Measurements from ENCODE around the gene TPD52L1.
"Not testable (repeated sequence)": the region's sequence is repeated elsewhere in the genome, so short reads cannot be mapped to it uniquely, and the experiment has no call there.

The TPD52L1 gene

DNA sequence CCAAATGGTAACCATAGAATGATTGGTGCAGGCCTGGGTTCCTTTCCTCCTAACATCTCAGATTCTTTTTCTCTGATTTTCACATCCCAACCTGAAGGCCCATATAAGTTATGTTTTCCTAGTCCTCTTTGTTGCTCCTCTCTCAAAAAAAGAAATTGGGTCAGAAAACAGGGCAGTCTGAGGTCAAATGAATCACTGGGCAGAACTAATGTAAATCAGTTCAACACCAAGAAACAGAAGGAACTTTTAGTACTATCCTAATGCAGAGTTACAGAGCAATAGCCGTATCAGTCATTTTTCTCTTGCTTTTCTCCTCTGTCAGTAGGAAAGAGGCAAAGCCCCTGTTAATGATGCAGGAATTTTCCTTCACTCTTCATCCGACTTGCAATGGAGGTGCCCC lies 11.0 kb upstream of the TPD52L1 start:
- no peak for DNase-seq

- DNase-seq = no peak
These were observed 8.8 kb upstream of the TPD52L1 start for GRCh38 chr6:125144822-125145221.

GRCh38 chr6:125149256-125150144 lies 4.1 kb upstream of the TPD52L1 start:
- DNase-seq = no peak

DNA sequence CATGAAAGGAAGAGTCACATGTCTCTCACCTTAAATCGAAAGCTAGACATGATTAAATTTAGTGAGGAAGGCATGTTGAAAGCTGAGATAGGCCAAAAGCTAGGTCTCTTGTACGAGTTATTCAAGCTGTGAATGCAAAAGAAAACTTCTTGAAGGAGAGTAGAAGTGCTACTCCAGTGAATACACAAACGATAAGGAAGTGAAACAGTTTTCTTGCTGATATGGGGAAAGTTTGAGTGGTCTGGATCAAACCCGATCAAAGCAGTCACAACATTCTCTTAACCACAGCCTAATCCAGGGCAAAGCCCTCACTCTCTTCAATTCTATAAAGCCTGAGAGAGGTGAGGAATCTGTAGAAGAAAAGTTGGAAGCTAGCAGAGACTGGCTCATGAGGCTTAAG lies 1.9 kb upstream of the TPD52L1 start:
- no peak for DNase-seq

- peak; percentile 36 for DNase-seq
These were observed 666 bp downstream of the TPD52L1 start for GRCh38 chr6:125154118-125154760.

DNA sequence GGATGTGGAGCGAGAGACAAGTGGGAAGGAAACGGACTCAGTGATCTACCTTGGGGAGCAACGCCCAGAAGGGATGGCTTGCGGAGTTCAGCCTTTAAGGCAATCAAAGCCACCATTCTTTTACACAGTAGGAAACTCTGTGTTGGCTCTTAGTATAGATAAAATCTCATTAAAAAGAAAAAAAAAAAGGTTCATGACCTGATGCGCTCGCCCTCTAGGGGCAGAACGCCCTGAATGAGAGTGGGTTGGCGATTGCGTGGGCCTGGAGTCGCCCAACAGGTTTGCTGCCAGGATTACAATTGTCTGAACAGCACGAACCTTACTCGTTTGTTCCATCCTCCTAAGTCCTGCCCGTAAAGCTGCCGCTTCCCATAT lies 1.2 kb downstream of the TPD52L1 start:
- DNase-seq = peak; percentile 30

GRCh38 chr6:125155344-125155743 lies 1.8 kb downstream of the TPD52L1 start:
- no peak for DNase-seq

- no peak for DNase-seq
These were observed 2.9 kb downstream of the TPD52L1 start for GRCh38 chr6:125156496-125156895.

- DNase-seq = no peak
These were observed 3.7 kb downstream of the TPD52L1 start for GRCh38 chr6:125157280-125157679.

DNA sequence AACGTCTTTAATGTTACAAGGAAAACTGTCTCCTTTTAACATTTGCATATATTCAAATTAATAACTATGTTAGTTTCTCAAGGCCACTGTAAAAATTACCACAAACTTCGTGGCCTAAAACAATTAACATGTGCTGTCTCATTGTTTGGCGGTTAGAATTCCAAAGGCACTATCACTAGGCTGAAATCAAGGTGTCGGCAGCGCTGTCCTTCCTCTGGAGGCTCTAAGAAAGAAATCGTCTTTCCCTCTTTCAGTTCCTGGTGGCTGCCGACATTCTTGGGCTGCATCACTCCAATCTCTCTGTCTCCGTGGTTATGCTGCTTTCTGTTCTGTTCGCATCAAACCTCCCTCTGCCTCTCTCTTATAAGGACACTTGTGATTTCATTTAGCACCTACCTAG lies 4.2 kb downstream of the TPD52L1 start:
- DNase-seq = no peak

- DNase-seq = not testable (repeated sequence)
These were observed 9.8 kb downstream of the TPD52L1 start for GRCh38 chr6:125163339-125163738.

DNA sequence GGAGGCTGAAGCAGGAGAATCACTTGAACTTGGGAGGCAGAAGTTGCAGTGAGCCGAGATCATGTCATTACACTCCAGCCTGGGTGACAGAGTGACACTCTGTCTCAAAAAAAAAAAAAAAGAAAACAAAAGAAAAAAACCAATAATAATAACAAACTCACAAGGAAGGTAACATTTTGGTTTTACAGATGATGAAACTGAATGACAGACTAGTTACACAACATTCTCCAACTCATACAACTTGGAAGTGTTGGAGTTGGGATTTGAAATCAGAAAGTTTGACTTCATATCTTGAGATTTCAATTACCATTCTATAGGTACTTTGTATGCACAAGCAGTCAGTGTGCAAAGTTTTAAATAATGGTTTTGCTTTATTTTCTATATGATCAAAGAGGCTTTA lies 10.2 kb downstream of the TPD52L1 start:
- no peak for DNase-seq

DNA sequence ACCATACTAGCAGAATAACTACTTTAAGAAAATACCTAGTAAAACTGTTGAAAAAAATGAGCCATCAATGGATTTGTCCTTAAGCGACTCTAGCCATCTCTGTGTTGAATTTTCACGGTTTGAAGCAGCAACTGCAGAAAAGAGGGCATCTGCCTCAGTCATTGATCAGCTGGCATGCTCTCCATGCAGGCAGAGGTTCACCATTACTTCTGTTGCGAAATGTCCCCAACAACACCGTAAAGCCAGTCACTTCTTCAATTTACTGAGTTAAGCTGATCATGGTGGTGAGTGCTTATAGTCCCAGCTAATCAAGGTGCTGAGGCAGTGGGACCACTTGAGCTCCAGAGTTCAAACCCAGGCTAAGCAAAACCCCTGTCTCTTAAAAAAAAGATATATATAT lies 11.1 kb downstream of the TPD52L1 start:
- DNase-seq = no peak

DNA sequence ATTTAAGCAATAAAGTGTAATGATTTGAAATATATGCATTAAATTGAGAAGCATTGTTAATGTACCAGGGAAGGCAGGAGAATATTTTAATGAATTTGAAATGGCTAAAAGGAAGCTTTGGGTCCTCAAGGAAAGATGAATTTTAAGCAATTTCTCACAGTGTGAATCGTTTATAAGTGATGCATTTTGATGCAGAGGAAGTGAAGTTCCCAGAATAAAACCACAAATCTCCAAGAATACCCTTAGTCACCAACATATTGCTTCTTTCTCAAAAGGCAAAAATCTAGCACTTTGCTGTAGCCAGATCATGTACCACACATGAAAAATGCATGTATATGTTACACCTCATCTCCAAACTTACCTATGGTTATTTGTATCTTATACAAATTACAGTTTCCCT lies 11.7 kb downstream of the TPD52L1 start:
- DNase-seq = no peak

- no peak for DNase-seq
These were observed 12.2 kb downstream of the TPD52L1 start for GRCh38 chr6:125165776-125166175.

DNA sequence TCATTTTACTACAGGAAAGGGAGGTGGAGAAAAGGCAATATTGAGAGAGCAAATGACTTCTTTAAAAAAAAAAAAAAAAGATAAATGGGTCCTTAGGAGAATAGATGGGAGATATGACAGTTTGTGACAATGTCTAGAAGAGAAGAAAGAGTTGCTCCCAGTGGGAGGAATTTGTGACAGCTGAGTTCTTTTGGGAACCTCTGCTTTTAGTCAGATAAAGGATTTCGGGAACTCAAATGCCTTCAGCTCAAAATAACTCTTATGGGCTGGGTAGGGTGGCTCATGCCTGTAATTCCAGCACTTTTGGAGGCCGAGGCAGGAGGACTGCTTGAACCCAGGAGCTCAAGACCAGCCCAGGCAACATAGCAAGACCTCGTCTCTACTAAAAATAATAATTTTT lies 13.1 kb downstream of the TPD52L1 start:
- no peak for DNase-seq

- no peak for DNase-seq
These were observed 14.0 kb downstream of the TPD52L1 start for GRCh38 chr6:125167579-125167978.

DNA sequence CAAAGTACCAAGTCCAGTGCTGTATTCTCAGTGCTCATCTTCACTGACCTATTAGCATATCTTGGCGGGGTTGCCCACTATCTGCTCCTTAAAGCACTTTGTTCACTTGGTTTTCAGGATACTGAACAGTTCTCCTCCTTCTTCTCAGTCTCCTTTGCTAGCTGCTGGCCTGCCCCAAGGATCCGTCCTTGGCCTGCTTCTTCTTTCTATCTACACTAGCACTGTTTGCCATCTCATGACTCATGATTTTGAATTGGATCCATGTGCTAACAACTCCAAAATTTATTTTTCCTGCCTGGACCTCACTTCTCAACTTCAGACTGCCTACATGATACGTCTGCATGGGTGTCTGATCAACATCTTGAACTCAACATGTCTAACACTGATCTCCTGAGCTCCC lies 15.5 kb downstream of the TPD52L1 start:
- DNase-seq = no peak

GRCh38 chr6:125169522-125169921 lies 15.9 kb downstream of the TPD52L1 start:
- no peak for DNase-seq

- DNase-seq = no peak
These were observed 16.8 kb downstream of the TPD52L1 start for GRCh38 chr6:125170376-125170775.

DNA sequence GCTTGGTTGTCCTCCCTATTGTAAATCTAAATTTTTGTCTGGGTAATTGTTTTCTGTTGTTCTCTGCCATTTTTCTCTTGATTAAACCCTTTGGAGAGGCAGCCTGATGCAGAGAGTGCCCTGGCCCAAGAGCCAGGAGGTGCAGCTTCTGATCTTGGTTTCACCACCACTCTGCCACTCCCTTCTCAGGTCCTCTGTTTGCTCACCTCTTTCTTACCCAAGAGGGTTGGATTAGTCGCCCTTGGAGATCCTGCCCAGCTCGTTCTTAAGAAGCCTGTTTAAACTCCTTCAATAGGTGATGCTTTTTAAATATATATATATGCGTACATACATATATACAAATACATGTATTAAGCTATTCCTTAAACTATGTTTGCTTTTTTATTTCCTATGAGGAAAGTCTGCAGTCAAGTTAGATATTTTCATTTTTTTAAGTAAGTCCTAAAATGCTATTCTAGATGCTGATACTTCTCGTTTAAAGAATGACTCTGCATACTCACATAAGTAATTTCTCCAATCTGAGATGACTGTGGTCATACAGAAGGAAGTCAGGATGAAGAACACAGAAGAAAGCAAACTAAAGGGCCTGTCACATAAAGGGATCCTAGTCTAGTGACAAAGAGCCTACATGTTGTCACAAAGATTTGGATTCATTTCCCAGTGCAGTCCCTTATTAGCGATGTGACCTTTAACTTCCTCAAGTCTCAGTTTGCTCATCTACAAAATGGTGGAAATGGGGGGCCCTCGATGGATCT lies 19.9 kb downstream of the TPD52L1 start:
- DNase-seq = no peak

DNA sequence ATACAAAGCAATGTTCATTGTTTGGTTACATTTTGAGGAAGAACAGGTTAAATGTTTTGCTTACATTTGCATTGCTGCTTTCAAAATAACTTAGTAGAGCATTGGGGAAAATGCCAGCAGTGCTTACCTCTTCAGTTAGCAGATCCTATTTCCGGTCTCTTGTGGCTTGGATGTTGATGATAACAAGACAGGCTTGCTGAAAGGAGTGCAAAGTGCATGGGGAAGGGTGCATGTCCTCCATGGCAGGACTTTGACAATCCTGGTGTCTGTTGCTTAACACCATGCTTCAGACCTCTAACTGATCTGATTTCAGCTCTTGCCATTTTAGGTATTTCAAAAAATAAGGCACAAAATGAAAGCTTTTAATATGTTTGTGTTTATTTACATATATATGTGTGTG lies 21.1 kb downstream of the TPD52L1 start:
- no peak for DNase-seq

DNA sequence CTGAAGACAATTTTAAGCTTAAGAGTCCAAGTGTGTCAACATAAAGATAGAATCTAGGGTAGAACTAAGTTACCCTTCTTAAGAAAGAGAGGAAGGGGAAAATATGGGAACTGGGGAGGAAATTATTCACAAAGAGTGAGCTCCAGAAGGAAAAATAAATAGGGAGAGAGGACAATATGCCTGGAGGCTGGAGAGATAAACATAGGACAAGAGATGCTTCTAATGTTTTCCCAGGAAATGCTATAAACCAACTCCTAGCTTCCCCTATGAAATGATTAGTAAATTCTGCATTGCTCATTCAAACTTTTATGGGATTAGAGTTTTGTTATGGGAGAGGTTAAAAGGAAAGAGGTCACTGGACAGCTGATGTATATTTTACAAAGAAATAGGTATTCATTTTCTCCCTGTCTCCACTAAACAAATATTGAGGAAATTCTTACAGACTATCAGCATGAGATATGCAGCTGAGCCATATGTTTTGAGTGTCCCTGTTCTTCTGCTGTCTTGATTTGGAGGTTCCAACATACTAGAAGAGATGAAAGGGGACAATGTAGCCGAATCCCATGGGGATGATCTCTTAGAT lies 22.0 kb downstream of the TPD52L1 start:
- DNase-seq = no peak

All from left hindlimb (tissue), 1 donor.